HepG2 (cell line): ENCODE results near the gene PERP. TPM values are rescaled to one million over a fixed set of nuclear protein-coding genes. Genes with fewer than 3 reads are reported as not detected.

Source experiments
- ATAC-seq: fragments of 200-7000 bp; cut with Tn5 transposase; 3 replicates; pipeline ENCODE4 v1.9.1; 2020; ENCODE audit warnings: mild to moderate bottlenecking, moderate library complexity
- BruUV-seq: library from RNA; stranded (reverse); fragments of 400-500 nt; replicated peaks from 2 replicates; lab custom pipeline; 2021; lab: Mats Ljungman, UMichigan
- CTCF ChIA-PET: fragments of 300-600 bp; formaldehyde crosslinking; extraction: SDS; loops from one replicate; lab custom pipeline; 2021; ENCODE audit warnings: low total read pairs, inconsistent platforms, low intra/inter-chr PET ratio; lab: Yijun Ruan, JAX
- POLR2A ChIA-PET: fragments of 350-600 bp; sonication (Branson Sonifier 250); formaldehyde crosslinking; loops from one replicate; lab custom pipeline; 2020; ENCODE audit warnings: antibody characterized with exemption, inconsistent platforms; lab: Yijun Ruan, JAX
- DNase-seq: peaks from one replicate; pipeline ENCODE4 v3.0.0-alpha.2; 2015; ENCODE audit warnings: low spot score
- FAIRE-seq: peaks from 3 replicates; lab custom pipeline; 2011; peaks lifted over from hg19 to GRCh38; lab: Jason Lieb, UNC
- H2AFZ ChIP-seq: one replicate; pipeline ENCODE4 v1.6.1; 2011; ENCODE audit warnings: low read length, inconsistent platforms
- H3K27ac ChIP-seq: fragments of 300-600 bp; 3 replicates; pipeline ENCODE4 v1.8.0; 2011; ENCODE audit warnings: mixed run types, mild to moderate bottlenecking, mixed read lengths, low read length, inconsistent platforms; ENCODE audit not compliant: insufficient read depth; ENCODE audit errors: extremely low read length
- H3K27me3 ChIP-seq, 2 experiments: fragments of 200-600 bp in 1 of 2; 2 replicates in 1 of 2; 3 replicates in 1 of 2; pipeline versions ENCODE4 v1.6.0 to v1.8.0; 2011; ENCODE audit warnings: low read length in 2 of 2, mild to moderate bottlenecking in 2 of 2, moderate library complexity in 2 of 2, inconsistent platforms in 1 of 2; ENCODE audit not compliant: insufficient read depth in 2 of 2, control insufficient read depth in 1 of 2
- H3K36me3 ChIP-seq, 2 experiments: fragments of 200-600 bp in 1 of 2; replicated peaks in 1 of 2; 2 replicates in 1 of 2; 3 replicates in 1 of 2; pipeline versions ENCODE4 v1.5.1 to v1.8.0; 2011; ENCODE audit warnings: low read length in 2 of 2, inconsistent platforms in 1 of 2; ENCODE audit not compliant: insufficient read depth in 2 of 2, control insufficient read depth in 1 of 2
- H3K4me1 ChIP-seq: 2 replicates; pipeline ENCODE4 v1.5.1; 2012; ENCODE audit warnings: low read length, inconsistent platforms; ENCODE audit not compliant: insufficient read depth
- H3K4me2 ChIP-seq: 2 replicates; pipeline ENCODE4 v1.6.0; 2011; ENCODE audit warnings: low read depth, low read length, inconsistent platforms
- H3K4me3 ChIP-seq, 3 experiments: fragments of 200-600 bp in 1 of 3; sonication (generic), shearing (Covaris generic) in 1 of 3; replicated peaks in 1 of 3; 2 replicates each; pipeline ENCODE4 v1.5.1; 2011 to 2016; ENCODE audit warnings: low read length in 3 of 3, inconsistent platforms in 2 of 3, low read depth in 2 of 3, mild to moderate bottlenecking in 2 of 3, control low read depth in 1 of 3, mixed read lengths in 1 of 3; ENCODE audit not compliant: insufficient read depth in 1 of 3
- H3K79me2 ChIP-seq: one replicate; pipeline ENCODE4 v1.6.1; 2011; ENCODE audit warnings: low read length, inconsistent platforms; ENCODE audit not compliant: insufficient read depth
- H3K9ac ChIP-seq: 2 replicates; pipeline ENCODE4 v1.6.0; 2011; ENCODE audit warnings: mild to moderate bottlenecking, low read depth, low read length, inconsistent platforms; ENCODE audit not compliant: insufficient read depth
- H3K9me3 ChIP-seq: 2 replicates; pipeline ENCODE4 v1.5.1; 2012; ENCODE audit warnings: mild to moderate bottlenecking, low read length
- H4K20me1 ChIP-seq: 2 replicates; pipeline ENCODE4 v1.6.0; 2011; ENCODE audit warnings: inconsistent platforms, mild to moderate bottlenecking, low read length, moderate library complexity; ENCODE audit not compliant: insufficient read depth
- ATAD3A ChIP-seq: sonication (generic); formaldehyde crosslinking; IDR thresholded peaks from 2 replicates; pipeline ENCODE4 v1.4.0; 2020; ENCODE audit warnings: missing genetic modification reagents
- MAFK ChIP-seq, 2 experiments: IDR thresholded peaks in 1 of 2; conservative IDR thresholded peaks in 1 of 2; 2 replicates each; pipeline ENCODE4 v1.6.1; 2011; ENCODE audit warnings: improper control_type of control experiment in 2 of 2, low read length in 2 of 2
- RCOR2 ChIP-seq: IDR thresholded peaks from 2 replicates; pipeline ENCODE4 v1.6.1; 2016; ENCODE audit warnings: missing biosample characterization, missing genetic modification reagents
- SIN3B ChIP-seq: fragments of 150-350 bp; IDR thresholded peaks from 2 replicates; pipeline ENCODE4 v1.6.1; 2014; ENCODE audit warnings: low read length
- ZNF275 ChIP-seq: sonication (generic); formaldehyde crosslinking; IDR thresholded peaks from 2 replicates; pipeline ENCODE4 v1.8.0; 2022; ENCODE audit warnings: missing genetic modification reagents, mild to moderate bottlenecking, inconsistent platforms, borderline replicate concordance
- ZNF614 ChIP-seq: IDR thresholded peaks from 2 replicates; pipeline ENCODE4 v1.6.1; 2018; ENCODE audit warnings: missing biosample characterization, missing genetic modification reagents, inconsistent platforms, borderline replicate concordance
- WGBS: methylation state at CpG from one replicate; pipeline ENCODE4 v1.1.6; 2017; ENCODE audit warnings: low lambda C conversion rate; 5-methylcytosine and 5-hydroxymethylcytosine counted together
- in situ Hi-C: cut with HindIII; loops from 2 replicates; pipeline ENCODE4 v1.10.0; 2017; ENCODE audit warnings: low pct_unique_long_range_greater_than_20kb; ENCODE audit not compliant: extremely low pct_ligation_motif_present
- intact Hi-C: fragments of 100-400 bp; cut with micrococcal nuclease; formaldehyde crosslinking; loops from one replicate; pipeline ENCODE4 v1.10.0; 2022; ENCODE audit not compliant: unreplicated experiment
- polyA plus RNA-seq, 8 experiments: library from polyadenylated mRNA; depleted of rRNA in 3 of 8; stranded (reverse) in 7 of 8; unstranded in 1 of 8; fragments of >200 nt; fragmentation: Illumina TruSeq in 4 of 8; extraction: Trizol in 4 of 8; gene quantifications; 2 replicates each; pipeline versions ENCODE4 v1.2.1 to v1.2.3, GENCODE V29; 2011 to 2016; ENCODE audit warnings: low read depth in 4 of 8, missing spikeins in 1 of 8, mixed read lengths in 1 of 8; ENCODE audit not compliant: insufficient read depth in 1 of 8
- total RNA-seq, 5 experiments: library from RNA; depleted of rRNA; stranded (reverse); fragments of >200 nt; fragmentation: Illumina TruSeq; extraction: Trizol; gene quantifications; 2 replicates each; pipeline ENCODE4 v1.2.3, GENCODE V29; 2016; ENCODE audit warnings: low read depth in 1 of 5

The PERP gene
- total and polyA plus RNA-seq, 2 of the 13 experiments (the other 11 are each of a cell fraction or from before 2014, with no cell fraction given) = 26.0 to 53.0 TPM

DNA sequence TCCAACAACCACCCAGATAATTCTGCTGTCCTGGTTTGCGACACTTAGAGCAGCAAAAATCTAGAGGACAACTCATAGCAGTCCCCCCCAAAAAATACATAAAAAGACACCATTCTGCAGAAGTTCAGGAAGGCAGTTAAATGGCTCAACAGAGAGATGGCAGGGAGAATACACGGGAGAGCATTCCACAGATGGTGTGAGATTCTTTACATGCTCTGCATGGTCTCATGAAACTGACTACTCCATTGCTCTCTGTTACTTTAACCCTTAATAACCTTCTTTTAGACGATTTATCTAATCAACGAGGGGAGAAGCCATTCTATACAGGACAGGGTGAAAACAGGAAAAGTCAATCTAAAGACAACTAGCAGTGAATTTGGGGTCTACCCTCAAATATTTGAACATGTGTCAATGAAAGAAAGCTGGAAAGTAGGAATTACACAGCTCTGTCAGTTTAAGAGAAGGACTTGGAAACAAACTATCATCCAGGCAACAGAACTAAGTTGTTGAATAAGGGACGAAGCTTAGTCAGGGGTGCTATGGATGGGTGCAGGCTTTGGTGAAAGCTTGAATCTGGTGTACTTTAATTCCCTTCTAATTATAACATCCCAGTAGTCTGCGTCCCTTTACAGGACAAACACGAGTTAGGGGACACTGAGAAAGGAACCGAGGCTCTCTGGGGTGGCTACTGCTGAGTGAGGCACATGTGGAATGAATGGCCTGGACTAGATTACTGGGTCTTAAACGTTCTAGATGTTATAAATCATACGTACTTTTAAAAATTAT lies 5.1 kb downstream of the PERP start (continued):
- TF ChIP-seq ZNF275 (no peak), RCOR2 (CRISPR knock-in tag) (no peak), ZNF614 (no peak)

DNA sequence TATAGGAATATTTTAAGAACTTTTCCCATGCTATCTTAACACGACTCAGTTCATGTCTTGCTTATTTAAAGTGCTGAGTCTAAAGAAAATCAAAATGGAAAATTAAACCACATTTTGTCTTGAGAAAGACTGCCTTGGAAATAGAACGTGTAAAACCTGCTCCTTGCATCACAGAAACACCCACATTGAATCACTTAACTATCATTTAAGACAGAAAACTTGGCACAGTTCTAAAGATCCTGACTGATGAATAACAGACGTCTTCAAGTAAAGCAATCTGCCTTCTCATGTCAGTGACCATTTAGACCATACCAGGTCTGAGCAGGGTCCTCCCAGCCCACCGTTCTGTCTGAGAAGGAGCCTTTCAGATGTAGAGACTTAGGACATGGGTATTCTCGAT lies 7.4 kb downstream of the PERP start:
- ATAC-seq = no peak
- peaks cover 10% of the 10 kb centered on the region for H3K4me1 ChIP-seq
- H3K27me3 ChIP-seq = no peaks in the 10 kb centered on the region
- no peak overlapping the region for H3K27ac ChIP-seq
- CTCF ChIA-PET = no interaction called here
- POLR2A ChIA-PET = no interaction called here
- H3K4me3 ChIP-seq = no peak overlapping the region
- TF ChIP-seq ATAD3A (no peak), SIN3B (no peak), MAFK (conservative IDR thresholded peaks at IDR 0.05 in 1 of 2, IDR thresholded peaks at IDR 0.05 in 1 of 2; ENCODE audit: low read length in 2 of 2) (peak; percentile 10 to 41; a peak in 1 of 4 replicates)
- WGBS = 95% methylated on average over 5 of the region's 5 CpGs
- H3K9me3 ChIP-seq = no peaks in the 10 kb centered on the region
- peaks cover 12 to 16% of the 10 kb centered on the region in 2 experiments for H3K36me3 ChIP-seq
- no peak for DNase-seq
- intact Hi-C loops = no loop called here
- no peak overlapping the region for H3K9ac ChIP-seq
- FAIRE-seq = no peak
- H2AFZ ChIP-seq = no peak overlapping the region
- H3K4me2 ChIP-seq = no peak overlapping the region
- peaks cover 60% of the 10 kb centered on the region for H3K79me2 ChIP-seq
- H4K20me1 ChIP-seq = peaks cover 9% of the 10 kb centered on the region; the same call in 1 of the 2 replicates
- in situ Hi-C loops = loop anchor here (10.0 kb wide), 1 partner anchor 395 kb away; no protein-coding TSS in a partner anchor
- BruUV-seq = no TSS peak
